ENCODE measurements around the gene ADAMTS10. TPM values are rescaled to one million over a fixed set of nuclear protein-coding genes. Genes with fewer than 3 reads are reported as not detected.
"Not testable (repeated sequence)": the region's sequence is repeated elsewhere in the genome, so short reads cannot be mapped to it uniquely, and the experiment has no call there.

Gene ADAMTS10
- total RNA-seq, 1 donor from 2014 or later = 87.6 TPM

DNA sequence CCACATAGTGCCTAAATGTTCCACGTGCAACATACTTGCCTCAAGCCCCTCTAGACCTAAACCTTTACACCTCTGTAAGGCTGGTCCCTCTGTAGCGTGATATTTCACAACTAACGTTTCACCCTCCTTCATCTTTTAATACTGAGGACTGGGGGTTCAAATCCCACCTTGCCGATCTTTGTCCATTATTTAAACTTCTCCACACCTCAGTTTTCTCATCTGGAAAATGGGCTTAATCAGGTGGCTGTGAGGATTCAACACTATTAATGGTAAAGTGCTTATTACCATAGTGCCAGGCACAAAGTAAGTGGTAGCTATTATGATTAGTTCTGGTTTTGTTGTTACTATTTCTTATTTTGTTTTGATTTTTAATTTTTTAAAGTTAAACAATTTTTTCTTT is 7.5 kb upstream of the ADAMTS10 start:
- H3K9me3 Mint-ChIP-seq (ENCODE audit: unreplicated experiment) = peaks cover 6% of the 10 kb centered on the region
- DNase-seq = no peak
- peaks cover 4% of the 10 kb centered on the region for H3K27me3 Mint-ChIP-seq (ENCODE audit: unreplicated experiment)
- H3K4me1 Mint-ChIP-seq (ENCODE audit: low read depth, unreplicated experiment) = no peaks in the 10 kb centered on the region
- no peak overlapping the region for H3K4me3 Mint-ChIP-seq (ENCODE audit: unreplicated experiment)
- H3K36me3 Mint-ChIP-seq (ENCODE audit: unreplicated experiment) = no peaks in the 10 kb centered on the region
- TF ChIP-seq, protein P1, sequence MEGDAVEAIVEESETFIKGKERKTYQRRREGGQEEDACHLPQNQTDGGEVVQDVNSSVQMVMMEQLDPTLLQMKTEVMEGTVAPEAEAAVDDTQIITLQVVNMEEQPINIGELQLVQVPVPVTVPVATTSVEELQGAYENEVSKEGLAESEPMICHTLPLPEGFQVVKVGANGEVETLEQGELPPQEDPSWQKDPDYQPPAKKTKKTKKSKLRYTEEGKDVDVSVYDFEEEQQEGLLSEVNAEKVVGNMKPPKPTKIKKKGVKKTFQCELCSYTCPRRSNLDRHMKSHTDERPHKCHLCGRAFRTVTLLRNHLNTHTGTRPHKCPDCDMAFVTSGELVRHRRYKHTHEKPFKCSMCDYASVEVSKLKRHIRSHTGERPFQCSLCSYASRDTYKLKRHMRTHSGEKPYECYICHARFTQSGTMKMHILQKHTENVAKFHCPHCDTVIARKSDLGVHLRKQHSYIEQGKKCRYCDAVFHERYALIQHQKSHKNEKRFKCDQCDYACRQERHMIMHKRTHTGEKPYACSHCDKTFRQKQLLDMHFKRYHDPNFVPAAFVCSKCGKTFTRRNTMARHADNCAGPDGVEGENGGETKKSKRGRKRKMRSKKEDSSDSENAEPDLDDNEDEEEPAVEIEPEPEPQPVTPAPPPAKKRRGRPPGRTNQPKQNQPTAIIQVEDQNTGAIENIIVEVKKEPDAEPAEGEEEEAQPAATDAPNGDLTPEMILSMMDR (IDR thresholded peaks at IDR 0.05; ENCODE audit: partially characterized antibody, unreplicated experiment) = no peak
- H3K27ac Mint-ChIP-seq (ENCODE audit: unreplicated experiment) = no peak overlapping the region

DNA sequence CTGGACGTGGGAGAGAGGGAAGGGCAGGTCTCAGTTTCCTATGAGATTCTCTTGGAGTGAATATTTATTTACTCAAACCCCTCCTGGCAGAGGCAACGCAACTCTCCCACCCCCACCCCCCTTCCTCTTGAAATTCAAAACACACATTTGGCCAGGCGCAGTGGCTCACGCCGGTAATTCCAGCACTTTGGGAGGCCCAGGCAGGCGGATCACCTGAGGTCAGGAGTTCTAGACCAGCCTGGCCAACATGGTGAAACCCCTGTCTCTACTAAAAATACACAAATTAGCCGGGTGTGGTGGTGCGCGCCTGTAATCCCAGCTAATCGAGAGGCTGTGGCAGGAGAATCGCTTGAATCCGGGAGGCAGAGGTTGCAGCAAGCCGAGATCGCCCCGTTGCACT is 6.8 kb upstream of the ADAMTS10 start:
- not testable (repeated sequence) for H3K4me3 Mint-ChIP-seq (ENCODE audit: unreplicated experiment); H3K27me3 Mint-ChIP-seq (ENCODE audit: unreplicated experiment); H3K4me1 Mint-ChIP-seq (ENCODE audit: low read depth, unreplicated experiment); DNase-seq; H3K27ac Mint-ChIP-seq (ENCODE audit: unreplicated experiment); H3K36me3 Mint-ChIP-seq (ENCODE audit: unreplicated experiment)
- H3K9me3 Mint-ChIP-seq (ENCODE audit: unreplicated experiment) = peaks cover 10% of the 10 kb centered on the region

DNA sequence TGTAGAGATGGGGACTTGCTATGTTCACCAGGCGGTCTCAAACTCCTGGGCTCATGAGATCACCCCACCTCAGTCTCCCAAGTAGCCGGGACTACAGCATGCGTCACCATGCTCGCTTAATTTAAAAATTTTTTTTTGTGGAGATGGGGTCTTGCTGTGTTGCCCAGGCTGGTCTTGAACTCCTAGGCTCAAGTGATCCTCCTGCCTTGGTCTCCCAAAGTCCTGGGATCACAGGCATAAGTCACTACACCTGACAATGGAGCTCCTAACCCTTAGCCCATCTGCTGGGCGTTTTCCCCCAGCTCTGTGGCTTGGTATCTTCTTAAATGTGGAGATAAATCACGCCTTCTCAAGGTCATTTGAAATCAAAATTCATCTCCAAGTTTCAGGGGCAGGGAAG is 6.3 kb upstream of the ADAMTS10 start:
- Mint-ChIP-seq H3K4me3 (ENCODE audit: unreplicated experiment) (no peak overlapping the region), H3K4me1 (ENCODE audit: low read depth, unreplicated experiment) (no peaks in the 10 kb centered on the region), H3K9me3 (ENCODE audit: unreplicated experiment) (peaks cover 12% of the 10 kb centered on the region), H3K27ac (ENCODE audit: unreplicated experiment) (no peak overlapping the region), H3K27me3 (ENCODE audit: unreplicated experiment) (peaks cover 4% of the 10 kb centered on the region), H3K36me3 (ENCODE audit: unreplicated experiment) (no peaks in the 10 kb centered on the region)
- TF ChIP-seq, protein P1 (IDR thresholded peaks at IDR 0.05; ENCODE audit: partially characterized antibody, unreplicated experiment) = no peak
- no peak for DNase-seq

DNA sequence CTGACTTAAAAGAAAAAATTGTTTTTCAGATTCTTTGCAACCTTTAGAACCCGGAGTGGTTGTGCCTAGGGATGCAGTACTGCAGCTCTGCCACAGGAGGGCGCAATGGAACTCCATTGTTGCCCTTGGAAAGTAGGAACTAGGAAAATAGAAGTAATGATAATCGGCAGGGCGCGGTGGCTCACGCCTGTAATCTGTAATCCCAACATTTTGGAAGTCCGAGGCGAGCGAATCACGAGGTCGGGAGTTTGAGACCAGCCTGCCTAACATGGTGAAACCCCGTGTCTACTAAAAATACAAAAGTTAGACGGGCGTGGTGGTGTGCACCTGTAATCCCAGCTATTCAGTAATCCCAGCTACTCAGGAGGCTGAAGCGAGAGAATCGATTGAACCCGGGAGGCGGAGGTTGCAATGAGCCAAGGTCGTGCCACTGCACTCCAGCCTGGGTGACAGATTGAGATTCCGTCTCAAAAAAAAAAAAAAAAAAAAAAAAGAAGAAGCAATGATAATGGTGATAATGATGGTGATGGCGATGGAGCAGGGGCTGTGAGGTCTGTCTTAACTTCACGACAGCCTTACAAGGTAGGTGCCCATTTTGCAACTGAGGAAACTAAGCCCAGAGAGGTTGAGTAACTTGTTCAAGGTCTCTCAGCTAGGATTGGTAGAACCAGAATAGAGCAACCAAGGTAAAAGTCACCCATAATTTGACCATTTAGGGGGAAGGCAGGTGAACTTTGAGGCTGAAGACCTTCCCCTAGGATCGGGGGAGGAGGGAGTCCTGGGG is 5.5 kb upstream of the ADAMTS10 start:
- Mint-ChIP-seq H3K4me1 (ENCODE audit: low read depth, unreplicated experiment) (no peaks in the 10 kb centered on the region), H3K27ac (ENCODE audit: unreplicated experiment) (no peak overlapping the region), H3K27me3 (ENCODE audit: unreplicated experiment) (peaks cover 4% of the 10 kb centered on the region), H3K36me3 (ENCODE audit: unreplicated experiment) (no peaks in the 10 kb centered on the region), H3K4me3 (ENCODE audit: unreplicated experiment) (no peak overlapping the region), H3K9me3 (ENCODE audit: unreplicated experiment) (peaks cover 12% of the 10 kb centered on the region)
- TF ChIP-seq, protein P1 (IDR thresholded peaks at IDR 0.05; ENCODE audit: partially characterized antibody, unreplicated experiment) = peak; percentile 94
- peak; percentile 84 for DNase-seq

DNA sequence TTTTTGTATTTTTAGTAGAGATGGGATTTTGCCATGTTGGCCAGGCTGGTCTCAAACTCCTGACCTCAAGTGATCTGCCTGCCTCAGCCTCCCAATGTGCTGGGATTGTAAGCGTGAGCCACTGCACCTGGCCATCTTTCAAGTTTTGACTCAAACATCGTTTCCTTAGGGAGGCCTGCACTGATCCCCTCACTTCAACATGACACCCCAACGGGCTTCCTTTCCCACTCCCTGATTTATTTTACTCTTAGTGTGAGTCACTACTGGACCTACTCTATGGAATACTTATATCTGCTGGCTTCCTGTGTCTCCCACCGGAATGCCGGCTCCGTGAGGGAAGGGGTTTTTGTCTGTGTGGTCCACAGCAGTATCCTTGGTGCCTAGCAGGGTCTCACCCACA is 4.5 kb upstream of the ADAMTS10 start:
- DNase-seq = no peak
- Mint-ChIP-seq H3K9me3 (ENCODE audit: unreplicated experiment) (peaks cover 15% of the 10 kb centered on the region), H3K27ac (ENCODE audit: unreplicated experiment) (no peak overlapping the region), H3K36me3 (ENCODE audit: unreplicated experiment) (peaks cover 2% of the 10 kb centered on the region), H3K4me1 (ENCODE audit: low read depth, unreplicated experiment) (peaks cover 2% of the 10 kb centered on the region), H3K27me3 (ENCODE audit: unreplicated experiment) (peaks cover 6% of the 10 kb centered on the region), H3K4me3 (ENCODE audit: unreplicated experiment) (no peak overlapping the region)
- TF ChIP-seq, protein P1 (IDR thresholded peaks at IDR 0.05; ENCODE audit: partially characterized antibody, unreplicated experiment) = no peak
